A673 (cell line): Measurements from ENCODE around the gene TRIP4.

ENCODE experiments used
- EZH2 ChIP-seq: fragments of 200-600 bp; sonication (generic); IDR thresholded peaks from 2 replicates; pipeline ENCODE4 v1.6.1; 2017; ENCODE audit warnings: borderline replicate concordance, low read depth, mild to moderate bottlenecking, mixed read lengths, antibody characterized with exemption, low read length; ENCODE audit not compliant: poor library complexity, severe bottlenecking
- TF ChIP-seq, protein P1 (sequence below): fragments of 300-800, 200-600 bp; sonication (generic); conservative IDR thresholded peaks from 2 replicates; pipeline ENCODE4 v1.5.1; 2017; ENCODE audit warnings: low read depth, mild to moderate bottlenecking, antibody characterized with exemption, low read length, moderate library complexity, mixed read lengths

DNA sequence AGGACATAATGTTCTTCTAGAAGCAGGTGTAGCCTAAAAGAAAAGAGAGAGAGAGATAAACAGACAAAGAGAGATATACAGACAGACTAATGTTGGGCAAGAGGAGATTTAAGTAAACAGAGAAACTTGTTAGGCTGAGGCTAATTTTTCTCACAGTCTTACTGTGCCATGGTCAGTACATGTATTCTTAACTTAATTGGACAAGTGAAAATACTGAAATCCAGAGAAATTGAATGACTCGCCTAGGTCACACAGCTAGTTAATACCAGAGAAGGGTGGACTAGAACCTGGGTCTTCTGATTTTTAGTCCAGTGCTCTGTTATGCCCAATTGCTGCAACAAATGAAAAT lies 66.0 kb downstream of the TRIP4 start:
- TF ChIP-seq, protein P1, sequence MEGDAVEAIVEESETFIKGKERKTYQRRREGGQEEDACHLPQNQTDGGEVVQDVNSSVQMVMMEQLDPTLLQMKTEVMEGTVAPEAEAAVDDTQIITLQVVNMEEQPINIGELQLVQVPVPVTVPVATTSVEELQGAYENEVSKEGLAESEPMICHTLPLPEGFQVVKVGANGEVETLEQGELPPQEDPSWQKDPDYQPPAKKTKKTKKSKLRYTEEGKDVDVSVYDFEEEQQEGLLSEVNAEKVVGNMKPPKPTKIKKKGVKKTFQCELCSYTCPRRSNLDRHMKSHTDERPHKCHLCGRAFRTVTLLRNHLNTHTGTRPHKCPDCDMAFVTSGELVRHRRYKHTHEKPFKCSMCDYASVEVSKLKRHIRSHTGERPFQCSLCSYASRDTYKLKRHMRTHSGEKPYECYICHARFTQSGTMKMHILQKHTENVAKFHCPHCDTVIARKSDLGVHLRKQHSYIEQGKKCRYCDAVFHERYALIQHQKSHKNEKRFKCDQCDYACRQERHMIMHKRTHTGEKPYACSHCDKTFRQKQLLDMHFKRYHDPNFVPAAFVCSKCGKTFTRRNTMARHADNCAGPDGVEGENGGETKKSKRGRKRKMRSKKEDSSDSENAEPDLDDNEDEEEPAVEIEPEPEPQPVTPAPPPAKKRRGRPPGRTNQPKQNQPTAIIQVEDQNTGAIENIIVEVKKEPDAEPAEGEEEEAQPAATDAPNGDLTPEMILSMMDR: no peak
- no peak for TF ChIP-seq EZH2
